GM23338 (cell line): Measurements from ENCODE around the gene RNLS. TPM values are rescaled to one million over a fixed set of nuclear protein-coding genes. Genes with fewer than 3 reads are reported as not detected.

Experiments used
- ATAC-seq: fragments of 200-7000 bp; cut with Tn5 transposase; 3 replicates; pipeline ENCODE4 v1.9.1; 2020
- DNase-seq: peaks from one replicate; pipeline ENCODE4 v3.0.0-alpha.2; 2015; ENCODE audit warnings: low spot score
- H2AFZ ChIP-seq: fragments of 200-600 bp; sonication (generic); 2 replicates; pipeline ENCODE4 v1.8.0; 2016; ENCODE audit warnings: antibody characterized with exemption, mild to moderate bottlenecking, moderate library complexity
- H3F3A ChIP-seq: fragments of 200-600 bp; sonication (generic); replicated peaks from 2 replicates; pipeline ENCODE4 v1.8.0; 2017; ENCODE audit warnings: antibody characterized with exemption, mixed run types, low read depth
- H3K27ac ChIP-seq: fragments of 200-600 bp; sonication (generic); 2 replicates; pipeline ENCODE4 v1.6.1; 2016; ENCODE audit warnings: low read depth
- H3K27me3 ChIP-seq: fragments of 200-600 bp; sonication (generic); 2 replicates; pipeline ENCODE4 v1.8.0; 2016; ENCODE audit warnings: mild to moderate bottlenecking, mixed run types, moderate library complexity; ENCODE audit not compliant: insufficient read depth
- H3K36me3 ChIP-seq: fragments of 200-600 bp; sonication (generic); 2 replicates; pipeline ENCODE4 v1.8.0; 2016; ENCODE audit warnings: mild to moderate bottlenecking; ENCODE audit not compliant: insufficient read depth
- H3K4me1 ChIP-seq: fragments of 200-600 bp; sonication (generic); 2 replicates; pipeline ENCODE4 v1.8.0; 2016; ENCODE audit warnings: mild to moderate bottlenecking, moderate library complexity; ENCODE audit not compliant: insufficient read depth
- H3K4me2 ChIP-seq: fragments of 200-600 bp; sonication (generic); 2 replicates; pipeline ENCODE4 v1.7.1; 2017; ENCODE audit warnings: mixed run types
- H3K4me3 ChIP-seq: fragments of 200-600 bp; sonication (generic); 2 replicates; pipeline ENCODE4 v1.6.1; 2016; ENCODE audit warnings: mixed run types
- H3K79me2 ChIP-seq: fragments of 200-600 bp; sonication (generic); replicated peaks from 2 replicates; pipeline ENCODE4 v1.8.0; 2017; ENCODE audit warnings: mild to moderate bottlenecking; ENCODE audit not compliant: insufficient read depth
- H3K9me2 ChIP-seq: fragments of 200-600 bp; sonication (generic); 2 replicates; pipeline ENCODE4 v1.8.0; 2017; ENCODE audit not compliant: insufficient read depth
- H4K20me1 ChIP-seq: fragments of 200-600 bp; sonication (generic); replicated peaks from 2 replicates; pipeline ENCODE4 v1.8.0; 2017; ENCODE audit warnings: mild to moderate bottlenecking; ENCODE audit not compliant: insufficient read depth
- H3K27ac Mint-ChIP-seq: 2 replicates; pipeline ENCODE4 v1.8.0; 2020; ENCODE audit warnings: inconsistent platforms, mild to moderate bottlenecking, moderate library complexity, mixed read lengths
- H3K27me3 Mint-ChIP-seq: 3 replicates; pipeline ENCODE4 v1.8.0; 2022; ENCODE audit warnings: low read depth, mild to moderate bottlenecking, moderate library complexity, mixed read lengths, inconsistent platforms; ENCODE audit not compliant: insufficient read depth, poor library complexity
- H3K36me3 Mint-ChIP-seq: 3 replicates; pipeline ENCODE4 v1.8.0; 2021; ENCODE audit warnings: low read depth, mild to moderate bottlenecking, inconsistent platforms, moderate library complexity, mixed read lengths
- H3K4me1 Mint-ChIP-seq: 3 replicates; pipeline ENCODE4 v1.8.0; 2020; ENCODE audit warnings: mild to moderate bottlenecking, inconsistent platforms, mixed read lengths
- H3K4me3 Mint-ChIP-seq: 3 replicates; pipeline ENCODE4 v1.8.0; 2021; ENCODE audit warnings: moderate library complexity, mild to moderate bottlenecking, inconsistent platforms, mixed read lengths
- H3K9me3 Mint-ChIP-seq: 3 replicates; pipeline ENCODE4 v1.8.0; 2020; ENCODE audit warnings: moderate library complexity, mild to moderate bottlenecking, inconsistent platforms, mixed read lengths
- CREB1 ChIP-seq: fragments of 250-450 bp; sonication (Bioruptor Pico); IDR thresholded peaks from 2 replicates; pipeline ENCODE4 v1.5.0; 2020; ENCODE audit warnings: low read depth, mild to moderate bottlenecking, moderate library complexity
- EZH2phosphoT487 ChIP-seq: fragments of 200-600 bp; sonication (generic); IDR thresholded peaks from one replicate; pipeline ENCODE4 v1.8.1; 2018; ENCODE audit warnings: antibody characterized with exemption; ENCODE audit not compliant: unreplicated experiment
- NANOG ChIP-seq: IDR thresholded peaks from 2 replicates; pipeline ENCODE4 v1.6.1; 2016; ENCODE audit warnings: antibody characterized with exemption, borderline replicate concordance
- POLR2AphosphoS5 ChIP-seq: IDR thresholded peaks from 2 replicates; pipeline ENCODE4 v1.6.1; 2016; ENCODE audit warnings: antibody characterized with exemption, low read depth
- STAT1 ChIP-seq: IDR thresholded peaks from one replicate; pipeline ENCODE4 v1.6.1; 2016; ENCODE audit warnings: antibody characterized with exemption; ENCODE audit not compliant: unreplicated experiment
- ZNF114 ChIP-seq: fragments of 250-450 bp; sonication (Bioruptor Pico); IDR thresholded peaks from 2 replicates; pipeline ENCODE4 v1.5.0; 2020; ENCODE audit warnings: mild to moderate bottlenecking, moderate library complexity
- ZNF331 ChIP-seq: fragments of 250-450 bp; sonication (Bioruptor Pico); IDR thresholded peaks from 2 replicates; pipeline ENCODE4 v1.5.0; 2020; ENCODE audit warnings: low read depth, mild to moderate bottlenecking, moderate library complexity
- polyA plus RNA-seq: library from polyadenylated mRNA; unstranded; fragments of >200 nt; fragmentation: Nextera tagmentation; extraction: Ambion mirVana; gene quantifications from 2 replicates; pipeline ENCODE4 v1.2.1, GENCODE V29; 2016
- total RNA-seq: library from RNA; depleted of rRNA; stranded (reverse); fragments of >200 nt; shearing (Covaris generic); gene quantifications from 2 replicates; pipeline ENCODE4 v1.2.3, GENCODE V29; 2014
- TF ChIP-seq, protein P1 (sequence below), 2 experiments: fragments of 200-600 bp in 1 of 2; sonication (generic) in 1 of 2; conservative IDR thresholded peaks; 2 replicates each; pipeline versions ENCODE4 v1.5.1 to v1.6.1; 2016 to 2017; ENCODE audit warnings: antibody characterized with exemption in 2 of 2, low read depth in 2 of 2, mild to moderate bottlenecking in 2 of 2, moderate library complexity in 1 of 2
- TF ChIP-seq, protein P2 (sequence below): fragments of 250-450 bp; sonication (Bioruptor Pico); IDR thresholded peaks from 2 replicates; pipeline ENCODE4 v1.5.0; 2020; ENCODE audit warnings: mild to moderate bottlenecking, moderate library complexity
- TF ChIP-seq, protein P3 (sequence below): IDR thresholded peaks from one replicate; pipeline ENCODE4 v1.6.1; 2018; ENCODE audit warnings: antibody characterized with exemption; ENCODE audit not compliant: unreplicated experiment

RNLS gene
- total and polyA plus RNA-seq, 2 experiments from 2014 or later, result 8.8 to 15.2 TPM

DNA sequence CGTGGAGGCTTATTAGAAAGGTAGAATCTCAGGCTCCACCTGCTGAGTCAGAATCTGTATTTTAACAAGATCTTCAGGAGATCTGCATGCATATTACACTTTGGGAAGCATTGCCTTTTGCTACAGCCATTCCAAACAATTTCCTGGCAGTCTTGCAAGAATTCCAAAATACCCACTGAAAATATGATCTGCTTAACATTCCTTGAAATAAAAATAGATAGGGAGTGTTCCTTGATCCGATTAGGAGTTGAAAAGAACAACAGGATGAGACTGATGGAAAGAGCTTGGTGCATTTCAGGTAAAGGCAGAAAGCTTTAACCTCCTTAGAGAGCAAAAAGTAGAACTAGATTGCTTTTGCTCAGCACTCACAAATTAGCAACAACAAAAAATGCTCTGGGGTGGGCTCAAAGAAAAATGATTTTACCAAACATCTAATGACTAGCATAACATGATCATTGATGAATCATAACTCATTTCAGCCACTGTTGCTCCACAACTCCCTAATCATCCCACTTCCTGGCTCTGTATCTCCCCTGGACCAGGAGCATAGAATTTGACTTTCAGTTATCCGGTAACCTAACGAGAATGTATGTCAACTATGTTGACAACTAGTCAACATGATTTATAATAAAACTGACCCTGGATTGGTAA lies 115.2 kb downstream of the RNLS start:
- H3K27ac Mint-ChIP-seq, result no peak overlapping the region
- H3K9me3 Mint-ChIP-seq, result peaks cover 10% of the 10 kb centered on the region; the same call in 2 of the 3 replicates
- H3K27ac ChIP-seq, result no peak overlapping the region
- peaks cover 2% of the 10 kb centered on the region for H3K27me3 Mint-ChIP-seq
- H3K4me2 ChIP-seq, result no peak overlapping the region
- no peaks in the 10 kb centered on the region for H3F3A ChIP-seq
- ATAC-seq (no peak), DNase-seq (no peak)
- no peaks in the 10 kb centered on the region for H4K20me1 ChIP-seq
- peaks cover 17% of the 10 kb centered on the region for H3K4me1 Mint-ChIP-seq
- H3K4me3 Mint-ChIP-seq, result no peak overlapping the region
- no peaks in the 10 kb centered on the region for H3K79me2 ChIP-seq
- H3K4me3 ChIP-seq, result no peak overlapping the region
- H2AFZ ChIP-seq, result no peak overlapping the region
- H3K27me3 ChIP-seq, result no peaks in the 10 kb centered on the region
- TF ChIP-seq POLR2AphosphoS5 (no peak), CREB1 (no peak), STAT1 (no peak), ZNF331 (CRISPR knock-in tag) (no peak), EZH2phosphoT487 (no peak), ZNF114 (CRISPR knock-in tag) (no peak), NANOG (no peak)
- TF ChIP-seq, protein P1, sequence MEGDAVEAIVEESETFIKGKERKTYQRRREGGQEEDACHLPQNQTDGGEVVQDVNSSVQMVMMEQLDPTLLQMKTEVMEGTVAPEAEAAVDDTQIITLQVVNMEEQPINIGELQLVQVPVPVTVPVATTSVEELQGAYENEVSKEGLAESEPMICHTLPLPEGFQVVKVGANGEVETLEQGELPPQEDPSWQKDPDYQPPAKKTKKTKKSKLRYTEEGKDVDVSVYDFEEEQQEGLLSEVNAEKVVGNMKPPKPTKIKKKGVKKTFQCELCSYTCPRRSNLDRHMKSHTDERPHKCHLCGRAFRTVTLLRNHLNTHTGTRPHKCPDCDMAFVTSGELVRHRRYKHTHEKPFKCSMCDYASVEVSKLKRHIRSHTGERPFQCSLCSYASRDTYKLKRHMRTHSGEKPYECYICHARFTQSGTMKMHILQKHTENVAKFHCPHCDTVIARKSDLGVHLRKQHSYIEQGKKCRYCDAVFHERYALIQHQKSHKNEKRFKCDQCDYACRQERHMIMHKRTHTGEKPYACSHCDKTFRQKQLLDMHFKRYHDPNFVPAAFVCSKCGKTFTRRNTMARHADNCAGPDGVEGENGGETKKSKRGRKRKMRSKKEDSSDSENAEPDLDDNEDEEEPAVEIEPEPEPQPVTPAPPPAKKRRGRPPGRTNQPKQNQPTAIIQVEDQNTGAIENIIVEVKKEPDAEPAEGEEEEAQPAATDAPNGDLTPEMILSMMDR (conservative IDR thresholded peaks at IDR 0.05; ENCODE audit: low read depth in 2 of 2), result no peak
- TF ChIP-seq, protein P2, sequence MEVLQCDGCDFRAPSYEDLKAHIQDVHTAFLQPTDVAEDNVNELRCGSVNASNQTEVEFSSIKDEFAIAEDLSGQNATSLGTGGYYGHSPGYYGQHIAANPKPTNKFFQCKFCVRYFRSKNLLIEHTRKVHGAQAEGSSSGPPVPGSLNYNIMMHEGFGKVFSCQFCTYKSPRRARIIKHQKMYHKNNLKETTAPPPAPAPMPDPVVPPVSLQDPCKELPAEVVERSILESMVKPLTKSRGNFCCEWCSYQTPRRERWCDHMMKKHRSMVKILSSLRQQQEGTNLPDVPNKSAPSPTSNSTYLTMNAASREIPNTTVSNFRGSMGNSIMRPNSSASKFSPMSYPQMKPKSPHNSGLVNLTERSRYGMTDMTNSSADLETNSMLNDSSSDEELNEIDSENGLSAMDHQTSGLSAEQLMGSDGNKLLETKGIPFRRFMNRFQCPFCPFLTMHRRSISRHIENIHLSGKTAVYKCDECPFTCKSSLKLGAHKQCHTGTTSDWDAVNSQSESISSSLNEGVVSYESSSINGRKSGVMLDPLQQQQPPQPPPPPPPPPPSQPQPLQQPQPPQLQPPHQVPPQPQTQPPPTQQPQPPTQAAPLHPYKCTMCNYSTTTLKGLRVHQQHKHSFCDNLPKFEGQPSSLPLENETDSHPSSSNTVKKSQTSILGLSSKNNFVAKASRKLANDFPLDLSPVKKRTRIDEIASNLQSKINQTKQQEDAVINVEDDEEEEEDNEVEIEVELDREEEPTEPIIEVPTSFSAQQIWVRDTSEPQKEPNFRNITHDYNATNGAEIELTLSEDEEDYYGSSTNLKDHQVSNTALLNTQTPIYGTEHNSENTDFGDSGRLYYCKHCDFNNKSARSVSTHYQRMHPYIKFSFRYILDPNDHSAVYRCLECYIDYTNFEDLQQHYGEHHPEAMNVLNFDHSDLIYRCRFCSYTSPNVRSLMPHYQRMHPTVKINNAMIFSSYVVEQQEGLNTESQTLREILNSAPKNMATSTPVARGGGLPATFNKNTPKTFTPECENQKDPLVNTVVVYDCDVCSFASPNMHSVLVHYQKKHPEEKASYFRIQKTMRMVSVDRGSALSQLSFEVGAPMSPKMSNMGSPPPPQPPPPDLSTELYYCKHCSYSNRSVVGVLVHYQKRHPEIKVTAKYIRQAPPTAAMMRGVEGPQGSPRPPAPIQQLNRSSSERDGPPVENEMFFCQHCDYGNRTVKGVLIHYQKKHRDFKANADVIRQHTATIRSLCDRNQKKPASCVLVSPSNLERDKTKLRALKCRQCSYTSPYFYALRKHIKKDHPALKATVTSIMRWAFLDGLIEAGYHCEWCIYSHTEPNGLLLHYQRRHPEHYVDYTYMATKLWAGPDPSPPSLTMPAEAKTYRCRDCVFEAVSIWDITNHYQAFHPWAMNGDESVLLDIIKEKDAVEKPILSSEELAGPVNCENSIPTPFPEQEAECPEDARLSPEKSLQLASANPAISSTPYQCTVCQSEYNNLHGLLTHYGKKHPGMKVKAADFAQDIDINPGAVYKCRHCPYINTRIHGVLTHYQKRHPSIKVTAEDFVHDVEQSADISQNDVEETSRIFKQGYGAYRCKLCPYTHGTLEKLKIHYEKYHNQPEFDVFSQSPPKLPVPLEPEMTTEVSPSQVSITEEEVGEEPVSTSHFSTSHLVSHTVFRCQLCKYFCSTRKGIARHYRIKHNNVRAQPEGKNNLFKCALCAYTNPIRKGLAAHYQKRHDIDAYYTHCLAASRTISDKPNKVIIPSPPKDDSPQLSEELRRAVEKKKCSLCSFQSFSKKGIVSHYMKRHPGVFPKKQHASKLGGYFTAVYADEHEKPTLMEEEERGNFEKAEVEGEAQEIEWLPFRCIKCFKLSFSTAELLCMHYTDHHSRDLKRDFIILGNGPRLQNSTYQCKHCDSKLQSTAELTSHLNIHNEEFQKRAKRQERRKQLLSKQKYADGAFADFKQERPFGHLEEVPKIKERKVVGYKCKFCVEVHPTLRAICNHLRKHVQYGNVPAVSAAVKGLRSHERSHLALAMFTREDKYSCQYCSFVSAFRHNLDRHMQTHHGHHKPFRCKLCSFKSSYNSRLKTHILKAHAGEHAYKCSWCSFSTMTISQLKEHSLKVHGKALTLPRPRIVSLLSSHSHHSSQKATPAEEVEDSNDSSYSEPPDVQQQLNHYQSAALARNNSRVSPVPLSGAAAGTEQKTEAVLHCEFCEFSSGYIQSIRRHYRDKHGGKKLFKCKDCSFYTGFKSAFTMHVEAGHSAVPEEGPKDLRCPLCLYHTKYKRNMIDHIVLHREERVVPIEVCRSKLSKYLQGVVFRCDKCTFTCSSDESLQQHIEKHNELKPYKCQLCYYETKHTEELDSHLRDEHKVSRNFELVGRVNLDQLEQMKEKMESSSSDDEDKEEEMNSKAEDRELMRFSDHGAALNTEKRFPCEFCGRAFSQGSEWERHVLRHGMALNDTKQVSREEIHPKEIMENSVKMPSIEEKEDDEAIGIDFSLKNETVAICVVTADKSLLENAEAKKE (CRISPR knock-in tag), result no peak
- TF ChIP-seq, protein P3, sequence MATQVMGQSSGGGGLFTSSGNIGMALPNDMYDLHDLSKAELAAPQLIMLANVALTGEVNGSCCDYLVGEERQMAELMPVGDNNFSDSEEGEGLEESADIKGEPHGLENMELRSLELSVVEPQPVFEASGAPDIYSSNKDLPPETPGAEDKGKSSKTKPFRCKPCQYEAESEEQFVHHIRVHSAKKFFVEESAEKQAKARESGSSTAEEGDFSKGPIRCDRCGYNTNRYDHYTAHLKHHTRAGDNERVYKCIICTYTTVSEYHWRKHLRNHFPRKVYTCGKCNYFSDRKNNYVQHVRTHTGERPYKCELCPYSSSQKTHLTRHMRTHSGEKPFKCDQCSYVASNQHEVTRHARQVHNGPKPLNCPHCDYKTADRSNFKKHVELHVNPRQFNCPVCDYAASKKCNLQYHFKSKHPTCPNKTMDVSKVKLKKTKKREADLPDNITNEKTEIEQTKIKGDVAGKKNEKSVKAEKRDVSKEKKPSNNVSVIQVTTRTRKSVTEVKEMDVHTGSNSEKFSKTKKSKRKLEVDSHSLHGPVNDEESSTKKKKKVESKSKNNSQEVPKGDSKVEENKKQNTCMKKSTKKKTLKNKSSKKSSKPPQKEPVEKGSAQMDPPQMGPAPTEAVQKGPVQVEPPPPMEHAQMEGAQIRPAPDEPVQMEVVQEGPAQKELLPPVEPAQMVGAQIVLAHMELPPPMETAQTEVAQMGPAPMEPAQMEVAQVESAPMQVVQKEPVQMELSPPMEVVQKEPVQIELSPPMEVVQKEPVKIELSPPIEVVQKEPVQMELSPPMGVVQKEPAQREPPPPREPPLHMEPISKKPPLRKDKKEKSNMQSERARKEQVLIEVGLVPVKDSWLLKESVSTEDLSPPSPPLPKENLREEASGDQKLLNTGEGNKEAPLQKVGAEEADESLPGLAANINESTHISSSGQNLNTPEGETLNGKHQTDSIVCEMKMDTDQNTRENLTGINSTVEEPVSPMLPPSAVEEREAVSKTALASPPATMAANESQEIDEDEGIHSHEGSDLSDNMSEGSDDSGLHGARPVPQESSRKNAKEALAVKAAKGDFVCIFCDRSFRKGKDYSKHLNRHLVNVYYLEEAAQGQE, result no peak
- no peaks in the 10 kb centered on the region for H3K9me2 ChIP-seq
- H3K4me1 ChIP-seq, result no peaks in the 10 kb centered on the region; the same call in 1 of the 2 replicates
- peaks cover 9% of the 10 kb centered on the region; the same call in 2 of the 3 replicates for H3K36me3 Mint-ChIP-seq
- H3K36me3 ChIP-seq, result no peaks in the 10 kb centered on the region
